GM19351 (cell line): ENCODE results near the gene SPACDR.
"Not testable (repeated sequence)": the region's sequence is repeated elsewhere in the genome, so short reads cannot be mapped to it uniquely, and the experiment has no call there.

Experiments
- ATAC-seq: cut with Tn5 transposase; IDR thresholded peaks from one replicate; pipeline ENCODE4 v1.9.1; 2021; ENCODE audit warnings: mild to moderate bottlenecking, moderate library complexity; ENCODE audit not compliant: unreplicated experiment

Gene SPACDR

GRCh38 chr7:100466653-100467605 lies 2.9 kb upstream of the SPACDR start:
- ATAC-seq = no peak

- no peak for ATAC-seq
These were observed 1.7 kb upstream of the SPACDR start for GRCh38 chr7:100465702-100466311.

GRCh38 chr7:100465299-100465698 lies 1.2 kb upstream of the SPACDR start:
- no peak for ATAC-seq

- no peak for ATAC-seq
These were observed 731 bp upstream of the SPACDR start for GRCh38 chr7:100464791-100465190.

- no peak for ATAC-seq
These were observed 7.0 kb downstream of the SPACDR start for GRCh38 chr7:100457033-100457432.

- no peak for ATAC-seq
These were observed 7.5 kb downstream of the SPACDR start for GRCh38 chr7:100456562-100456961.

GRCh38 chr7:100455206-100455605 lies 8.9 kb downstream of the SPACDR start:
- no peak for ATAC-seq

DNA sequence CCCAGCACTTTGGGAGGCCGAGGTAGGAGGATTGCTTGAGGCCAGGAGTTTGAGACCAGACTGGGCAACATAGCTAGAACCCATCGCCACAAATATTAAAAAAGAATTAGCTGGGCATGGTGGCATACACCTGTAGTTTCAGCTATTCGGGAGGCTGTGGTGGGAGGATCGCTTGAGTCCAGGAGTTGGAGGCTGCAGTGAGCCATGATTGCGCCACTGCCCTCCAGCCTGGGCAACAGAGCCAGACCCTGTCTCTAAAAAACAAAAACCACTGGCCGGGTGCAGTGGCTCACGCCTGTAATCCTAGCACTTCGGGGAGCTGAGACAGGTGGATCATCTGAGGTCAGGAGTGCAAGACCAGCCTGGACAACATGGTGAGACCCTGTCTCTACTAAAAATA lies 10.2 kb downstream of the SPACDR start:
- not testable (repeated sequence) for ATAC-seq

DNA sequence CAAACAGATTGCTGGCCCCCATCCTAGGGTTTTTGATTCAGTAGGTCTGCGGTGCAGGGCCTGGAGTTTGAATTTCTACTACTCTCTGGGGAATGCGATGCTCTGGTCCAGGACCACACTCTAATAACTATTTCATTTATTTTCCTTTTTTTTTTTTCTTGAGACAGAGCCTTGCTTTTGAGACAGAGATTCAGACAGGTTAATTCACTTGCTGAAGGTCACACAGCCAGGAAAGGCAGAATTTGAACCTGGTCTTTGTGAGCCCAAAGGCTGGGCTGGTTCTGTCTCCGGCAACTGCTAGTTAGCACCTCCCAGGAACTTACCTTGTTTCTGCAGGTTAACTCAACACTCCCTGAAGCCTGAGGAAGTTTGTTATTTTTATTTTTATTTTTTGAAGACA lies 11.5 kb downstream of the SPACDR start:
- ATAC-seq = no peak

GRCh38 chr7:100449190-100449795 lies 14.8 kb downstream of the SPACDR start:
- ATAC-seq = no peak

DNA sequence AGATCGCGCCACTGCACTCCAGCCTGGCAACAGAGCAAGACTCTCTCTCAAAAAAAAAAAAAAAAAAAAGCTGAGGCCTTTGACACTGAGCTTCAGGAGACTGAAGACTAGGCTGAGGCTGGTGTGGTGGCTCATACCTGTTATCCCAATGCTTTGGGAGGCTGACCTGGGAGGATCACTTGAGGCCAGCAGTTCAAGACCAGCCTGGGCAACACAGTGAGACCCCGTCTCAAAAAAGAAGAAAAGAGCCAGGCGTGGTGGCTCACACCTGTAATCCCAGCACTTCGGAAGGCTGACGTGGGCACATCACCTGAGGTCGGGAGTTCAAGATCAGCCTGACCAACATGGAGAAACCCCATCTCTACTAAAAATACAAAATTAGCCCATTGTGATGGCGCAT lies 16.7 kb downstream of the SPACDR start:
- not testable (repeated sequence) for ATAC-seq

- ATAC-seq = no peak
These were observed 18.0 kb downstream of the SPACDR start for GRCh38 chr7:100446040-100446439.

- ATAC-seq = no peak
These were observed 19.5 kb downstream of the SPACDR start for GRCh38 chr7:100444311-100445278.

DNA sequence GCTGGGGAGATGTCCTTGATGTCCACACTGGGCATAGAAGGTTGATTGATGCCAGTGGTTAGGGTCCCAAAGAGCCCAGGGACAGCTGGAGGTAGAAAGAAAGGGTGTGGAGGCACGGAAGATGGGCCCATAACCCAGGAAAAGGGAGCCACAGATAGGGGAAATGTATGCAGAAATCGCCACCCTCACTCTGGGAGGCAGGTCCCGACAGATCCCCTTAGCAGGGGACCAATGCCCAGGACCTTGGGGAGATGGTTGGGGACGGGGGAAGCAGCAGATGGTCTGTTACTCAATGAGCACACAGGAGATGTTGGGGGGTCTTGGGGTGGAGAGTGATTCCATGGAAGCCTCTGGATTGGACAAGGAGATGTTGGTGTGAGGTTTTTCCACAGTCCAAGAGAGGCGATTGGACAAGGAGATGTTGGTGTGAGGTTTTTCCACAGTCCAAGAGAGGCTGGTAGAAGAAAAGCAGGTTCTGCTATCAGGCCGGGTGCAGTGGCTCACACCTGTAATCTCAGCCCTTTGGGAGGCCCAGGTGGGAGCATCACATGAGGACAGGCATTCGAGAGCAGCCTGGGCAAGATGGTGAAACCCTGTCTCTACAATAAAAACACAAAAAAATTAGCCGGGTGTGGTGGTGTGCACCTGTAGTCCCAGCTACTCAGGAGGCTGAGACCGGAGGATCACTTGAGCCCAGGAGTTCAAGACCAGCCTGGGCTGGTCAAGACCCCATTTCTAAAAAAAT lies 20.8 kb downstream of the SPACDR start:
- ATAC-seq = no peak

GRCh38 chr7:100441641-100442535 lies 22.2 kb downstream of the SPACDR start:
- no peak for ATAC-seq

DNA sequence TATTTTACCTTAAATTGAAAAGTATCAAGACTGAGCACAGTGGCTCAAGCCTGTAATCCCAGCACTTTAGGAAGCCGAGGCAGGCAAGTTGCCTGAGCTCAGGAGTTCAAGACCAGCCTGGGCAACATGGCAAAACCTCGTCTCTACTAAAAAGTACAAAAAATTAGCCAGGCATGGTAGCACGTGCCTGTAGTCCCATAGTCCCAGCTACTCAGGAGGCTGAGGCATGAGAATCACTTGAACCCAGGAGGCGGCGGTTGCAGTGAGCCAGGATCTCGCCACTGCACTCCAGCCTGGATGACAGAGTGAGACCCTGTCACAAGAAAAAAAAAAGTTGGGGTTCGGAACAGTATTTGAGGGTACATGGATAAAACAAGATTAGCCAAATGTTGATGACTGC lies 24.8 kb downstream of the SPACDR start:
- ATAC-seq = not testable (repeated sequence)

DNA sequence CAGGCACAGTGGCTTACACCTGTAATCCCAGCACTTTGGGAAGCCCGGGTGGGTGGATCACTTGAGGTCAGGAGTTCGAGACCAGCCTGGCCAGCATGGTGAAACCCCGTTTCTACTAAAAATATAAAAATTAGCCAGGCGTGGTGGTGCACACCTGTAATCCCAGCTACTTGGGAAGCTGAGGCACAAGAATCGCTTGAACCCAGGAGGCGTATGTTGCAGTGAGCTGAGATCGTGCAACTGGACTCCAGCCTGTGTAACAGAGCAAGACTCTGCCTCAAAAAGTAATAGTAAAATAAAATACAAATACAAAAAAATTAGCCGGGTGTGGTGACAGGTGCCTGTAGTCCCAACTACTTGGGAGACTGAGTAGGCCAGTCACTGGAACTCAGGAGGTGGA lies 25.3 kb downstream of the SPACDR start:
- ATAC-seq = not testable (repeated sequence)

DNA sequence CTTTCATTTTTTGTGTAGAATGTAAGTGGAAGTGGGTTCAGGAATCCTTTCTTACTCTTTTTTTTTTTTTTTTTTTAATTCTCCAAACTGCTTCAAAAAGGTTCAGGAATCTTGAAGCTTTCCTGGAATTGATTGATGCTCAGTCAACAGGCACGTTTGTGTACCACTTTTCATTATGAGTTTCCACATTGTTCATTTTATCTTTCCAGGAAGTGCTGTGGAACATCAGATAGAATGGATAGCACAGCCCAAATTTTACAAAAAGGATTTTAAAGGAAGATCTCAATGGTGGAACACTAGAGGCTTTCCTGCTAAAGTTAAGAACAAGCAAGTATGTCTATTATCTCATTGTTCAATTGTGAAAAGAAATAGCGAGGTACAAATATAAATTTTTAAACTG lies 25.9 kb downstream of the SPACDR start:
- ATAC-seq = no peak
